DND-41 (cell line): ENCODE measurements around the gene CYP39A1.

ENCODE experiments used
- ATAC-seq: fragments of 200-7000 bp; cut with Tn5 transposase; 3 replicates; pipeline ENCODE4 v1.9.1; 2021; ENCODE audit warnings: low read depth; ENCODE audit not compliant: insufficient read depth
- DNase-seq: peaks from one replicate; pipeline ENCODE4 v3.0.0-alpha.2; 2020
- H2AFZ ChIP-seq: 2 replicates; pipeline ENCODE4 v1.6.0; 2012; ENCODE audit warnings: low read depth, low read length
- H3K27ac ChIP-seq: 2 replicates; pipeline ENCODE4 v1.5.1; 2012; ENCODE audit warnings: low read length, inconsistent platforms
- H3K27me3 ChIP-seq: fragments of 200-600 bp; sonication (generic); 2 replicates; pipeline ENCODE4 v1.6.0; 2012; ENCODE audit warnings: low read length, mild to moderate bottlenecking, inconsistent platforms; ENCODE audit not compliant: insufficient read depth, poor library complexity
- H3K36me3 ChIP-seq: 2 replicates; pipeline ENCODE4 v1.5.1; 2012; ENCODE audit warnings: low read length, inconsistent platforms; ENCODE audit not compliant: insufficient read depth
- H3K4me1 ChIP-seq: 2 replicates; pipeline ENCODE4 v1.5.1; 2012; ENCODE audit warnings: mild to moderate bottlenecking, low read length; ENCODE audit not compliant: insufficient read depth
- H3K4me2 ChIP-seq: 2 replicates; pipeline ENCODE4 v1.6.0; 2012; ENCODE audit warnings: mild to moderate bottlenecking, moderate library complexity, low read length, inconsistent platforms; ENCODE audit not compliant: insufficient read depth
- H3K4me3 ChIP-seq, 2 experiments: fragments of 200-600 bp in 1 of 2; shearing (Covaris generic) in 1 of 2; 2 replicates each; pipeline ENCODE4 v1.5.1; 2012 to 2016; ENCODE audit warnings: inconsistent platforms in 2 of 2, low read length in 2 of 2, mild to moderate bottlenecking in 2 of 2, low read depth in 1 of 2, moderate library complexity in 1 of 2
- H3K79me2 ChIP-seq: 2 replicates; pipeline ENCODE4 v1.6.0; 2012; ENCODE audit warnings: low read length, inconsistent platforms; ENCODE audit not compliant: insufficient read depth
- H3K9ac ChIP-seq: 2 replicates; pipeline ENCODE4 v1.6.0; 2012; ENCODE audit warnings: low read depth, mild to moderate bottlenecking, inconsistent platforms, low read length, moderate library complexity
- H3K9me3 ChIP-seq: 2 replicates; pipeline ENCODE4 v1.5.1; 2012; ENCODE audit warnings: low read length, moderate library complexity, mild to moderate bottlenecking, inconsistent platforms; ENCODE audit not compliant: insufficient read depth, severe bottlenecking
- H4K20me1 ChIP-seq: 2 replicates; pipeline ENCODE4 v1.6.0; 2012; ENCODE audit warnings: low read length; ENCODE audit not compliant: insufficient read depth
- EZH2 ChIP-seq: IDR thresholded peaks from 3 replicates; pipeline ENCODE4 v1.6.1; 2012; ENCODE audit warnings: borderline replicate concordance, low read depth, mild to moderate bottlenecking, moderate library complexity, low read length, inconsistent platforms; ENCODE audit not compliant: severe bottlenecking
- TF ChIP-seq, protein P1 (sequence below): IDR thresholded peaks from 2 replicates; pipeline ENCODE4 v1.5.1; 2012; ENCODE audit warnings: borderline replicate concordance, low read length, moderate library complexity, mild to moderate bottlenecking; ENCODE audit not compliant: poor library complexity, severe bottlenecking; ENCODE audit errors: extremely low read depth

The CYP39A1 gene, protein sequence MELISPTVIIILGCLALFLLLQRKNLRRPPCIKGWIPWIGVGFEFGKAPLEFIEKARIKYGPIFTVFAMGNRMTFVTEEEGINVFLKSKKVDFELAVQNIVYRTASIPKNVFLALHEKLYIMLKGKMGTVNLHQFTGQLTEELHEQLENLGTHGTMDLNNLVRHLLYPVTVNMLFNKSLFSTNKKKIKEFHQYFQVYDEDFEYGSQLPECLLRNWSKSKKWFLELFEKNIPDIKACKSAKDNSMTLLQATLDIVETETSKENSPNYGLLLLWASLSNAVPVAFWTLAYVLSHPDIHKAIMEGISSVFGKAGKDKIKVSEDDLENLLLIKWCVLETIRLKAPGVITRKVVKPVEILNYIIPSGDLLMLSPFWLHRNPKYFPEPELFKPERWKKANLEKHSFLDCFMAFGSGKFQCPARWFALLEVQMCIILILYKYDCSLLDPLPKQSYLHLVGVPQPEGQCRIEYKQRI

DNA sequence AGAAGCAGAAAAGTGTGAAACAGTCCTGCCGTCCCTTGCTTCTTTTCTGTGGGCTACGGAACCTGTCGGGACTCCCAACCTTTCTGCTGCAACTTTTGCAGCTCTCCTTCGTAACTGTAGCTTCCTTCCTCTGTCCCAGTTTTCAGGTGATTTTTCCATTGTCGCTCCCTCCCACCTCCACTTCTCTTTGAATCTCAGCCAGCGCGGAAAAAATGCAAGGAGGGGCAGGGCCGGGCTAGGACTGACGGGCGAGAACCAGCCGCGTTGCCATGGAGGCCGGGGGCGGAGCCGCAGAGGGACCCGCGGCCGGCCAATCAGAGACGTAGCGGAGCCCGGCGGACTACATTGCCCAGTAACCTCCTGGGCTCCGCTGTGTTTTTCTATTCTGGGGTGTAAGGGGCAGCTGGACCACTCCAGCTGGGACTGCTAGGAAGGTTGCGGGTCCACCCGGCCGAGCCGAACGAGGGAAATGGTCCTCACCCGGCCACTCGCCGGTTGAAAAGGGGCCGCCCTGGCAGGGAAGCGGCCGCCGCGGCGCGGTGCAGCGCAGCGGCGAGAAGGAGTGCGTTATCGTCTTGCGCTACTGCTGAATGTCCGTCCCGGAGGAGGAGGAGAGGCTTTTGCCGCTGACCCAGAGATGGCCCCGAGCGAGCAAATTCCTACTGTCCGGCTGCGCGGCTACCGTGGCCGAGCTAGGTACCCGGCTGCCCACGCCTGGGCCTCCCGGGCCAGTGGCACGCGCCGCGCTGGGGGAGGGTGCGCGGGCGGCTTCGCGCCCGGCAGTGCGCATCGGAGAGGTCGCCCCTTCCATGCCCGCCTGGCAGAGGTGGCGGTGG lies at the start of gene CYP39A1, which contains the start of gene SLC25A27:
CYP39A1 (minus strand) TSS at position 216 of the 836 bp plus-strand sequence. CDS start 236 bp downstream, outside the sequence.
SLC25A27 (plus strand) TSS at position 373 of the 836 bp plus-strand sequence; CDS start at position 591, 218 bp downstream.
- Histone ChIP-seq H3K9me3 (no peaks in the 10 kb centered on the region), H3K4me2 (no peak within 1 kb of the TSS), H3K36me3 (no peaks in the 10 kb centered on the region), H3K27ac (no peak within 1 kb of the TSS), H3K4me1 (no peaks in the 10 kb centered on the region), H4K20me1 (no peaks in the 10 kb centered on the region), H3K27me3 (no peaks in the 10 kb centered on the region), H3K4me3 (no peak within 1 kb of the TSS), H2AFZ (no peak within 1 kb of the TSS), H3K79me2 (no peaks in the 10 kb centered on the region), H3K9ac (no peak within 1 kb of the TSS)
- no peak for ATAC-seq
- DNase-seq, result no peak
- TF ChIP-seq EZH2, result no peak
- TF ChIP-seq, protein P1, sequence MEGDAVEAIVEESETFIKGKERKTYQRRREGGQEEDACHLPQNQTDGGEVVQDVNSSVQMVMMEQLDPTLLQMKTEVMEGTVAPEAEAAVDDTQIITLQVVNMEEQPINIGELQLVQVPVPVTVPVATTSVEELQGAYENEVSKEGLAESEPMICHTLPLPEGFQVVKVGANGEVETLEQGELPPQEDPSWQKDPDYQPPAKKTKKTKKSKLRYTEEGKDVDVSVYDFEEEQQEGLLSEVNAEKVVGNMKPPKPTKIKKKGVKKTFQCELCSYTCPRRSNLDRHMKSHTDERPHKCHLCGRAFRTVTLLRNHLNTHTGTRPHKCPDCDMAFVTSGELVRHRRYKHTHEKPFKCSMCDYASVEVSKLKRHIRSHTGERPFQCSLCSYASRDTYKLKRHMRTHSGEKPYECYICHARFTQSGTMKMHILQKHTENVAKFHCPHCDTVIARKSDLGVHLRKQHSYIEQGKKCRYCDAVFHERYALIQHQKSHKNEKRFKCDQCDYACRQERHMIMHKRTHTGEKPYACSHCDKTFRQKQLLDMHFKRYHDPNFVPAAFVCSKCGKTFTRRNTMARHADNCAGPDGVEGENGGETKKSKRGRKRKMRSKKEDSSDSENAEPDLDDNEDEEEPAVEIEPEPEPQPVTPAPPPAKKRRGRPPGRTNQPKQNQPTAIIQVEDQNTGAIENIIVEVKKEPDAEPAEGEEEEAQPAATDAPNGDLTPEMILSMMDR, result no peak

DNA sequence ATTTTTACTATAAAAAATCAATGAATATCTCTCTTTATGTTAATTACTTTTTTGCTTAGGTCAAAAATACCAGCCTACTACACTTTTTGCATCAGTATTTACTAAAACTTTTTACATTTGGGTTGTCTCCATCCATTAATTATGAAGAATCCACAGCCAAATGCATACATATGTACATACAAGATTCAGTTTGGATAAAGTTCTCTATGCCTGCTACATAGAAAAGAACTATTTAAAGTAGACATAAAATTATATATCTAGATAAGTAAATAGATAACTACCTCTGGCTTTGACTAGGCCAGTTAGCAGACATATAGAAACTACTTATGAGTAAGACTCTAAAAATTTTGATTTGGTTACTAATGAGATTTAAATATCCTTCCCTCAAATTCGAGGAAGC lies 47.4 kb upstream of the CYP39A1 start:
- no peak for ATAC-seq
- Histone ChIP-seq H3K9ac (no peak overlapping the region), H3K9me3 (no peaks in the 10 kb centered on the region), H3K36me3 (no peaks in the 10 kb centered on the region), H3K4me2 (no peak overlapping the region), H3K4me1 (no peaks in the 10 kb centered on the region), H3K79me2 (no peaks in the 10 kb centered on the region), H3K27me3 (no peaks in the 10 kb centered on the region), H3K27ac (no peak overlapping the region), H4K20me1 (no peaks in the 10 kb centered on the region), H2AFZ (no peak overlapping the region), H3K4me3 (no peak overlapping the region)
- TF ChIP-seq, protein P1, result no peak
- TF ChIP-seq EZH2, result no peak
- no peak for DNase-seq

DNA sequence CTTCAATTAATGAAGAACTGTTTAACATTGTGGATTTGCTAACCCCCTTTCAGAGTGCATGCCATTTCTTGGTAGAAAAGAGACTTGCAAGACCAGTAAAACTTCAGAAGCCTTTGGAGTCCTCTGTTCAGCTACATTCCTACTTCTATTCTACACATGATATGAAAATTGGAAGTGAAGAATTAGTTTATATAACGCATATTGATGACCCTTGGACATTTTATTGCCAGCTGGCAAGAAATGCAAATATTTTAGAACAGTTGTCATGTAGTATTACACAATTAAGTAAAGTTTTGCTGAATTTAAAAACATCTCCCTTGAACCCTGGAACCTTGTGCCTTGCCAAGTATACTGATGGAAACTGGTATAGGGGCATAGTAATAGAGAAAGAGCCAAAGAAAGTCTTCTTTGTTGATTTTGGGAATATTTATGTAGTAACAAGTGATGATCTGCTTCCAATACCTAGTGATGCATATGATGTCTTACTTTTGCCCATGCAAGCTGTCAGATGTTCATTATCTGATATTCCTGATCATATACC lies 38.4 kb upstream of the CYP39A1 start:
- Histone ChIP-seq H3K4me2 (no peak overlapping the region), H3K9ac (no peak overlapping the region), H3K9me3 (no peaks in the 10 kb centered on the region), H4K20me1 (no peaks in the 10 kb centered on the region), H3K4me3 (no peak overlapping the region), H3K4me1 (no peaks in the 10 kb centered on the region), H2AFZ (no peak overlapping the region), H3K36me3 (no peaks in the 10 kb centered on the region), H3K79me2 (no peaks in the 10 kb centered on the region), H3K27ac (no peak overlapping the region), H3K27me3 (peaks cover 5% of the 10 kb centered on the region)
- TF ChIP-seq EZH2, result no peak
- TF ChIP-seq, protein P1, result no peak
- DNase-seq (no peak), ATAC-seq (no peak)
